Neural cell (in vitro differentiated cells): Measurements from ENCODE around the gene BTBD6. TPM values are rescaled to one million over a fixed set of nuclear protein-coding genes. Genes with fewer than 3 reads are reported as not detected.

Experiments used
- H2AFZ ChIP-seq: fragments of 200-600, 300-800 bp; sonication (generic), shearing (Covaris generic); 2 replicates; pipeline ENCODE4 v1.6.0; 2014; ENCODE audit warnings: low read depth, mild to moderate bottlenecking, antibody characterized with exemption, low read length, moderate library complexity
- H3F3A ChIP-seq: fragments of 200-600 bp; shearing (Covaris generic); 2 replicates; pipeline ENCODE4 v1.6.1; 2016; ENCODE audit warnings: mild to moderate bottlenecking, moderate library complexity, mixed read lengths, antibody characterized with exemption, low read length; ENCODE audit not compliant: insufficient read depth, poor library complexity, severe bottlenecking
- H3K27ac ChIP-seq: fragments of 200-600, 300-800 bp; sonication (generic), shearing (Covaris generic); 2 replicates; pipeline ENCODE4 v1.5.1; 2014; ENCODE audit warnings: mild to moderate bottlenecking, low read length, moderate library complexity
- H3K27me3 ChIP-seq: fragments of 300-800, 200-600 bp; sonication (generic), shearing (Covaris generic); 2 replicates; pipeline ENCODE4 v1.6.0; 2014; ENCODE audit warnings: mild to moderate bottlenecking, low read depth, low read length, moderate library complexity; ENCODE audit not compliant: insufficient read depth
- H3K36me3 ChIP-seq: fragments of 300-800, 200-600 bp; sonication (generic), shearing (Covaris generic); 2 replicates; pipeline ENCODE4 v1.5.1; 2014; ENCODE audit warnings: mild to moderate bottlenecking, antibody characterized with exemption, low read length, moderate library complexity; ENCODE audit not compliant: insufficient read depth
- H3K4me2 ChIP-seq: fragments of 300-800, 200-600 bp; sonication (generic), shearing (Covaris generic); 2 replicates; pipeline ENCODE4 v1.6.0; 2014; ENCODE audit warnings: mild to moderate bottlenecking, low read length
- H3K4me3 ChIP-seq: fragments of 300-800, 200-600 bp; sonication (generic), shearing (Covaris generic); 2 replicates; pipeline ENCODE4 v1.5.1; 2014; ENCODE audit warnings: mild to moderate bottlenecking, low read length, moderate library complexity
- H3K79me2 ChIP-seq: fragments of 200-600 bp; shearing (Covaris generic); replicated peaks from 2 replicates; pipeline ENCODE4 v1.6.0; 2014; ENCODE audit warnings: mild to moderate bottlenecking, low read length, moderate library complexity; ENCODE audit not compliant: insufficient read depth
- H3K9ac ChIP-seq: fragments of 300-800, 200-600 bp; sonication (generic), shearing (Covaris generic); 2 replicates; pipeline ENCODE4 v1.6.1; 2016; ENCODE audit warnings: mild to moderate bottlenecking, low read length, mixed read lengths
- H3K9me2 ChIP-seq: fragments of 200-600 bp; shearing (Covaris generic); 2 replicates; pipeline ENCODE4 v1.6.1; 2016; ENCODE audit warnings: mild to moderate bottlenecking, low read length, mixed read lengths; ENCODE audit not compliant: insufficient read depth
- H3K9me3 ChIP-seq: fragments of 200-600, 300-800 bp; sonication (generic), shearing (Covaris generic); 2 replicates; pipeline ENCODE4 v1.6.1; 2016; ENCODE audit warnings: mild to moderate bottlenecking, mixed run types, low read length, moderate library complexity, mixed read lengths
- H4K20me1 ChIP-seq: fragments of 200-600 bp; shearing (Covaris generic); 2 replicates; pipeline ENCODE4 v1.6.1; 2016; ENCODE audit warnings: mild to moderate bottlenecking, mixed run types; ENCODE audit not compliant: insufficient read depth
- CTCF ChIP-seq: fragments of 450-650 bp; IDR thresholded peaks from 2 replicates; pipeline ENCODE4 v1.5.1; 2014; ENCODE audit warnings: antibody characterized with exemption, mild to moderate bottlenecking, moderate library complexity; ENCODE audit not compliant: poor library complexity, severe bottlenecking
- EP300 ChIP-seq: fragments of 450-650 bp; conservative IDR thresholded peaks from 2 replicates; pipeline ENCODE4 v1.6.1; 2014; ENCODE audit warnings: antibody characterized with exemption, mild to moderate bottlenecking, moderate library complexity; ENCODE audit not compliant: poor library complexity, severe bottlenecking
- EZH2 ChIP-seq: fragments of 200-600, 300-800 bp; shearing (Covaris generic), sonication (generic); IDR thresholded peaks from 2 replicates; pipeline ENCODE4 v1.6.1; 2014; ENCODE audit warnings: antibody characterized with exemption, low read length, borderline replicate concordance, mild to moderate bottlenecking; ENCODE audit not compliant: insufficient read depth, poor library complexity, severe bottlenecking
- MXI1 ChIP-seq: fragments of 450-650 bp; conservative IDR thresholded peaks from 2 replicates; pipeline ENCODE4 v1.6.1; 2014; ENCODE audit warnings: antibody characterized with exemption, mild to moderate bottlenecking; ENCODE audit not compliant: poor library complexity, severe bottlenecking
- POLR2AphosphoS5 ChIP-seq: IDR thresholded peaks from 2 replicates; pipeline ENCODE4 v1.6.1; 2012
- RAD21 ChIP-seq: fragments of 450-650 bp; conservative IDR thresholded peaks from 2 replicates; pipeline ENCODE4 v1.6.1; 2014; ENCODE audit warnings: antibody characterized with exemption, mild to moderate bottlenecking, moderate library complexity
- REST ChIP-seq: IDR thresholded peaks from 2 replicates; pipeline ENCODE4 v1.6.1; 2012; ENCODE audit warnings: borderline replicate concordance
- SMC3 ChIP-seq: fragments of 450-650 bp; conservative IDR thresholded peaks from 2 replicates; pipeline ENCODE4 v1.6.1; 2014; ENCODE audit warnings: antibody characterized with exemption, mild to moderate bottlenecking, moderate library complexity; ENCODE audit not compliant: poor library complexity
- TAF1 ChIP-seq: IDR thresholded peaks from 2 replicates; pipeline ENCODE4 v1.6.1; 2012; ENCODE audit warnings: low read depth
- polyA plus RNA-seq: library from polyadenylated mRNA; depleted of rRNA; stranded (reverse); fragments of >200 nt; gene quantifications from 2 replicates; pipeline ENCODE4 v1.2.3, GENCODE V29; 2014

The BTBD6 gene
- polyA plus RNA-seq, 1 donor from 2014 or later: 94.1 TPM

GRCh38 chr14:105268736-105269354, 20.5 kb downstream of the BTBD6 start (continued):
- TF ChIP-seq CTCF: no peak

- H3K9ac ChIP-seq: no peak overlapping the region
- TF ChIP-seq TAF1 (no peak), POLR2AphosphoS5 (no peak), MXI1 (no peak), EP300 (no peak)
- H3K79me2 ChIP-seq: no peaks in the 10 kb centered on the region
- H3K9me3 ChIP-seq: no peaks in the 10 kb centered on the region
- no peaks in the 10 kb centered on the region for H3K27me3 ChIP-seq
- no peaks in the 10 kb centered on the region for H3K9me2 ChIP-seq
- no peaks in the 10 kb centered on the region for H4K20me1 ChIP-seq
- H3K4me3 ChIP-seq: no peak overlapping the region
- H3K27ac ChIP-seq: no peak overlapping the region
- H2AFZ ChIP-seq: no peak overlapping the region
- no peak overlapping the region for H3K4me2 ChIP-seq
- H3F3A ChIP-seq: no peaks in the 10 kb centered on the region
- H3K36me3 ChIP-seq: no peaks in the 10 kb centered on the region
Observed at GRCh38 chr14:105269405-105269804, 21.1 kb downstream of the BTBD6 start.

GRCh38 chr14:105271224-105271890, 23.0 kb downstream of the BTBD6 start:
- H2AFZ ChIP-seq: no peak overlapping the region
- H3K9me3 ChIP-seq: no peaks in the 10 kb centered on the region
- H4K20me1 ChIP-seq: no peaks in the 10 kb centered on the region
- H3K4me2 ChIP-seq: no peak overlapping the region
- no peak overlapping the region for H3K4me3 ChIP-seq
- no peak overlapping the region for H3K27ac ChIP-seq
- H3K9me2 ChIP-seq: no peaks in the 10 kb centered on the region
- no peaks in the 10 kb centered on the region for H3K36me3 ChIP-seq
- no peaks in the 10 kb centered on the region for H3F3A ChIP-seq
- H3K27me3 ChIP-seq: no peaks in the 10 kb centered on the region
- H3K9ac ChIP-seq: no peak overlapping the region
- H3K79me2 ChIP-seq: no peaks in the 10 kb centered on the region
- TF ChIP-seq CTCF: no peak
- TF ChIP-seq TAF1: no peak

- Histone ChIP-seq H3K9ac (no peak overlapping the region), H3K4me2 (no peak overlapping the region), H3K79me2 (no peaks in the 10 kb centered on the region), H3K36me3 (no peaks in the 10 kb centered on the region), H3K27me3 (no peaks in the 10 kb centered on the region), H3K9me2 (no peaks in the 10 kb centered on the region), H3K9me3 (no peaks in the 10 kb centered on the region), H4K20me1 (no peaks in the 10 kb centered on the region), H3K4me3 (no peak overlapping the region), H3F3A (no peaks in the 10 kb centered on the region), H2AFZ (no peak overlapping the region), H3K27ac (no peak overlapping the region)
- TF ChIP-seq SMC3 (no peak), RAD21 (no peak), REST (no peak), POLR2AphosphoS5 (no peak), EP300 (no peak), EZH2 (no peak), CTCF (no peak), TAF1 (no peak), MXI1 (no peak)
Observed at GRCh38 chr14:105272623-105273022, 24.3 kb downstream of the BTBD6 start.
